A549 (cell line): Measurements from ENCODE around the gene HRH3. TPM values are rescaled to one million over a fixed set of nuclear protein-coding genes. Genes with fewer than 3 reads are reported as not detected.
A peak's percentile ranks its signal among the peaks of the same experiment; 100 is the strongest.

Experiments used
- ATAC-seq, 2 experiments: fragments of 200-7000 bp in 1 of 2; fragments of >200 bp in 1 of 2; cut with Nextera tagmentation in 1 of 2; cut with Tn5 transposase in 1 of 2; 3 replicates each; pipeline versions ENCODE4 v1.8.0 to v1.9.1; 2018 to 2020; ENCODE audit warnings: mild to moderate bottlenecking in 1 of 2, moderate library complexity in 1 of 2
- CTCF ChIA-PET: fragments of 300-600 bp; sonication (Branson Sonifier 250); formaldehyde crosslinking; extraction: SDS; loops from one replicate; lab custom pipeline; 2021; ENCODE audit warnings: antibody characterized with exemption, inconsistent platforms; lab: Yijun Ruan, JAX
- POLR2A ChIA-PET: fragments of 350-600 bp; formaldehyde crosslinking; extraction: SDS; loops from one replicate; lab custom pipeline; 2021; ENCODE audit warnings: antibody characterized with exemption, inconsistent platforms; lab: Yijun Ruan, JAX
- DNase-seq, 2 experiments: peaks; one replicate each; pipeline versions ENCODE4 v3.0.0 to v3.0.0-alpha.2; 2011 to 2016; ENCODE audit warnings: low read depth in 1 of 2, low spot score in 1 of 2
- FAIRE-seq: peaks from 2 replicates; lab custom pipeline; 2011; peaks lifted over from hg19 to GRCh38; lab: Jason Lieb, UNC
- H3K27ac ChIP-seq, 2 experiments: fragments of >200 bp; sonication (Bioruptor Twin); formaldehyde crosslinking; 3 replicates each; pipeline ENCODE4 v1.5.1; 2016 to 2017
- H3K4me1 ChIP-seq: fragments of >200 bp; sonication (Bioruptor Twin); formaldehyde crosslinking; 3 replicates; pipeline ENCODE4 v1.6.1; 2016
- H3K4me2 ChIP-seq: fragments of >200 bp; sonication (Bioruptor Twin); formaldehyde crosslinking; 3 replicates; pipeline ENCODE4 v1.6.1; 2016
- H3K4me3 ChIP-seq: fragments of >200 bp; sonication (Bioruptor Twin); formaldehyde crosslinking; 3 replicates; pipeline ENCODE4 v1.5.1; 2016
- H3K9me3 ChIP-seq: fragments of >200 bp; sonication (Bioruptor Twin); formaldehyde crosslinking; 3 replicates; pipeline ENCODE4 v1.6.1; 2016
- CEBPB ChIP-seq, 2 experiments: fragments of >200 bp in 1 of 2; sonication (Bioruptor Twin) in 1 of 2; formaldehyde crosslinking in 1 of 2; IDR thresholded peaks; 2 replicates each; pipeline ENCODE4 v1.6.1; 2012 to 2016
- CHD4 ChIP-seq: fragments of 200-600 bp; sonication (generic); IDR thresholded peaks from 2 replicates; pipeline ENCODE4 v1.6.1; 2016; ENCODE audit warnings: antibody characterized with exemption, mild to moderate bottlenecking, borderline replicate concordance
- EP300 ChIP-seq, 2 experiments: fragments of >200 bp; sonication (Bioruptor Twin); formaldehyde crosslinking; IDR thresholded peaks; 2 replicates in 1 of 2; 3 replicates in 1 of 2; pipeline ENCODE4 v1.6.1; 2016 to 2017
- ESRRA ChIP-seq: fragments of 150-350 bp; IDR thresholded peaks from 2 replicates; pipeline ENCODE4 v1.6.1; 2014; ENCODE audit warnings: mild to moderate bottlenecking, low read length, borderline replicate concordance
- GATA3 ChIP-seq: IDR thresholded peaks from 2 replicates; pipeline ENCODE4 v1.6.1; 2012; ENCODE audit warnings: borderline replicate concordance
- HOXB13 ChIP-seq: fragments of 250-450 bp; sonication (Bioruptor Pico); IDR thresholded peaks from 2 replicates; pipeline ENCODE4 v1.5.0; 2020; ENCODE audit warnings: low read depth, mild to moderate bottlenecking, moderate library complexity
- MAFK ChIP-seq: fragments of 450-650 bp; IDR thresholded peaks from 2 replicates; pipeline ENCODE4 v1.6.1; 2014; ENCODE audit not compliant: partially characterized antibody
- MAZ ChIP-seq: fragments of 150-350 bp; IDR thresholded peaks from 2 replicates; pipeline ENCODE4 v1.6.1; 2014; ENCODE audit warnings: antibody characterized with exemption, low read depth, low read length, borderline replicate concordance
- NFE2L2 ChIP-seq: fragments of 150-350 bp; conservative IDR thresholded peaks from 2 replicates; pipeline ENCODE4 v1.6.1; 2014; ENCODE audit warnings: low read length
- POLR2AphosphoS2 ChIP-seq: conservative IDR thresholded peaks from 2 replicates; pipeline ENCODE4 v1.6.1; 2012; ENCODE audit warnings: low read length, improper control_type of control experiment, inconsistent platforms
- RCOR1 ChIP-seq: fragments of 150-350 bp; IDR thresholded peaks from 2 replicates; pipeline ENCODE4 v1.6.1; 2014; ENCODE audit warnings: antibody characterized with exemption, low read length, low read depth
- REST ChIP-seq: fragments of 200-600 bp; sonication (generic); IDR thresholded peaks from 2 replicates; pipeline ENCODE4 v1.6.1; 2016; ENCODE audit warnings: antibody characterized with exemption, mild to moderate bottlenecking, moderate library complexity
- TP53 ChIP-seq: fragments of 250-450 bp; sonication (Bioruptor Pico); IDR thresholded peaks from 2 replicates; pipeline ENCODE4 v1.5.0; 2021; ENCODE audit warnings: mild to moderate bottlenecking, moderate library complexity
- ZFP36 ChIP-seq: fragments of 450-650 bp; IDR thresholded peaks from 2 replicates; pipeline ENCODE4 v1.6.1; 2014; ENCODE audit warnings: borderline replicate concordance; ENCODE audit not compliant: partially characterized antibody
- WGBS: methylation state at CpG from one replicate; pipeline ENCODE4 v1.1.6; 2017; ENCODE audit errors: missing lambda C conversion rate; 5-methylcytosine and 5-hydroxymethylcytosine counted together
- polyA minus RNA-seq: library from RNA; depleted of rRNA, polyadenylated mRNA; stranded (reverse); fragments of >200 nt; gene quantifications from 2 replicates; pipeline ENCODE4 v1.2.3, GENCODE V29; 2011; rRNA and poly(A)+ RNA removed
- polyA plus RNA-seq, 4 experiments: library from polyadenylated mRNA; depleted of rRNA in 3 of 4; stranded (reverse); fragments of >200 nt; fragmentation: RNase III in 1 of 4; extraction: RNeasy Plus Mini Kit Qiagen cat#74134 plus additional on column Dnase treatment in 1 of 4; gene quantifications; 2 replicates in 3 of 4; 3 replicates in 1 of 4; pipeline ENCODE4 v1.2.3, GENCODE V29; 2011 to 2017

HRH3 gene
- polyA plus RNA-seq (2011; rRNA removed) (not detected in 2 replicates), polyA plus RNA-seq (2017; fragmentation: RNase III; extraction: RNeasy Plus Mini Kit Qiagen cat#74134 plus additional on column Dnase treatment) (not detected in 3 replicates), polyA minus RNA-seq (not detected in 2 replicates)
- polyA plus RNA-seq (2012; cell fraction: cytosol; rRNA removed), result not detected in 2 replicates
- polyA plus RNA-seq (2012; cell fraction: nucleus; rRNA removed), result not detected in 2 replicates

- ATAC-seq, result peak; percentile 17 to 33; a peak in 4 of 6 replicates
- ChIA-PET CTCF (no interaction called here), POLR2A (no interaction called here)
- no peak within 1 kb of the TSS for H3K27ac ChIP-seq
- no peak for DNase-seq
- H3K4me3 ChIP-seq, result peak within 1 kb of the TSS; percentile 50
- peak within 1 kb of the TSS; percentile 98 for H3K4me2 ChIP-seq
- TF ChIP-seq REST (peak; percentile 82), EP300 (IDR thresholded peaks at IDR 0.05) (no peak)
- 10% methylated on average over 2 of the region's 84 CpGs for WGBS
- no peaks in the 10 kb centered on the region for H3K9me3 ChIP-seq
- H3K4me1 ChIP-seq, result peaks cover 17% of the 10 kb centered on the region; the same call in 2 of the 3 replicates
- FAIRE-seq, result no peak
These were observed at the start of gene HRH3 for GRCh38 chr20:62219992-62220665. Gene HRH3 (minus strand): TSS chr20:62220278. CDS start chr20:62219970, 308 bp downstream.

- H3K4me3 ChIP-seq, result no peak overlapping the region
- CTCF ChIA-PET, result no interaction called here
- ATAC-seq (peak; percentile 53 to 60; a peak in 3 of 6 replicates), DNase-seq (no peak), FAIRE-seq (no peak)
- POLR2A ChIA-PET, result no interaction called here
- H3K4me2 ChIP-seq, result no peak overlapping the region
- peaks cover 11% of the 10 kb centered on the region; the same call in 2 of the 3 replicates for H3K9me3 ChIP-seq
- H3K4me1 ChIP-seq, result no peaks in the 10 kb centered on the region
- no peak overlapping the region for H3K27ac ChIP-seq
- WGBS, result 87% methylated on average over 17 of the region's 17 CpGs
- TF ChIP-seq ZFP36, result no peak
- TF ChIP-seq MAFK, result no peak
- TF ChIP-seq TP53 (CRISPR knock-in tag), result no peak
These were observed 49.8 kb upstream of the HRH3 start for GRCh38 chr20:62269871-62270270.

- Histone ChIP-seq H3K4me2 (no peak overlapping the region), H3K4me3 (no peak overlapping the region), H3K9me3 (peaks cover 15% of the 10 kb centered on the region; the same call in 2 of the 3 replicates), H3K4me1 (no peaks in the 10 kb centered on the region), H3K27ac (no peak overlapping the region)
- CTCF ChIA-PET, result interaction anchor here (1.0 kb wide), 1 partner anchor 8 kb away, joined by 3 read pairs; no protein-coding TSS in a partner anchor
- no peak for ATAC-seq
- no peak for DNase-seq
- POLR2A ChIA-PET, result no interaction called here
- no peak for FAIRE-seq
- no peak for TF ChIP-seq MAZ
- TF ChIP-seq HOXB13 (CRISPR knock-in tag), result no peak
- no peak for TF ChIP-seq ESRRA
- no peak for TF ChIP-seq GATA3
- TF ChIP-seq CEBPB (IDR thresholded peaks at IDR 0.05), result no peak
- no peak for TF ChIP-seq RCOR1
- no peak for TF ChIP-seq POLR2AphosphoS2
- TF ChIP-seq CHD4, result no peak
- TF ChIP-seq NFE2L2, result no peak
- WGBS, result 94% methylated on average over 14 of the region's 14 CpGs
These were observed 49.3 kb upstream of the HRH3 start for GRCh38 chr20:62269378-62269777.
